ENCODE results near the gene ADCY10. TPM values are rescaled to one million over a fixed set of nuclear protein-coding genes. Genes with fewer than 3 reads are reported as not detected.
"Not testable (repeated sequence)": the region's sequence is repeated elsewhere in the genome, so short reads cannot be mapped to it uniquely, and the experiment has no call there.

ADCY10 gene
- total RNA-seq, 1 donor from 2014 or later, result 0.09 TPM

GRCh38 chr1:167808690-167809089, 105.2 kb downstream of the ADCY10 start:
- Histone ChIP-seq H3K4me3 (no peak overlapping the region), H3K27me3 (ENCODE audit: low read depth) (no peaks in the 10 kb centered on the region), H3K27ac (no peak overlapping the region), H3K4me1 (no peaks in the 10 kb centered on the region), H3K9me3 (no peaks in the 10 kb centered on the region), H3K36me3 (no peaks in the 10 kb centered on the region)
- intact Hi-C loops (cut with DNase I), result no loop called here
- ATAC-seq, result no peak
- TF ChIP-seq CTCF (IDR thresholded peaks at IDR 0.05), result no peak
- DNase-seq, result no peak

GRCh38 chr1:167808104-167808503, 105.8 kb downstream of the ADCY10 start:
- intact Hi-C loops (cut with DNase I), result no loop called here

GRCh38 chr1:167806676-167807075, 107.3 kb downstream of the ADCY10 start:
- intact Hi-C loops (cut with DNase I); ATAC-seq; H3K27ac ChIP-seq; H3K9me3 ChIP-seq; H3K4me1 ChIP-seq; H3K36me3 ChIP-seq; H3K27me3 ChIP-seq (ENCODE audit: low read depth); H3K4me3 ChIP-seq; DNase-seq: not testable (repeated sequence)

More at GRCh38 chr1:167808104-167808503, 105.8 kb downstream of the ADCY10 start:
- Histone ChIP-seq H3K27me3 (ENCODE audit: low read depth) (no peaks in the 10 kb centered on the region), H3K27ac (no peak overlapping the region), H3K36me3 (no peaks in the 10 kb centered on the region), H3K4me3 (no peak overlapping the region), H3K9me3 (no peaks in the 10 kb centered on the region), H3K4me1 (peaks cover 5% of the 10 kb centered on the region)
- no peak for TF ChIP-seq CTCF (IDR thresholded peaks at IDR 0.05)
- DNase-seq (no peak), ATAC-seq (no peak)

- intact Hi-C loops (cut with DNase I), result not testable (repeated sequence)
Observed at GRCh38 chr1:167806235-167806634, 107.7 kb downstream of the ADCY10 start.

GRCh38 chr1:167805041-167805556, 108.8 kb downstream of the ADCY10 start:
- no peak for TF ChIP-seq CTCF (IDR thresholded peaks at IDR 0.05)
- H3K36me3 ChIP-seq, result no peaks in the 10 kb centered on the region
- H3K4me1 ChIP-seq, result peaks cover 7% of the 10 kb centered on the region
- ATAC-seq, result peak in 1 of 2 donors; percentile 13
- H3K4me3 ChIP-seq, result no peak overlapping the region
- H3K27me3 ChIP-seq (ENCODE audit: low read depth), result no peaks in the 10 kb centered on the region
- intact Hi-C loops (cut with DNase I), result no loop called here
- no peak for DNase-seq
- H3K9me3 ChIP-seq, result no peaks in the 10 kb centered on the region
- H3K27ac ChIP-seq, result peak overlapping the region; percentile 53

More at GRCh38 chr1:167806235-167806634, 107.7 kb downstream of the ADCY10 start:
- ATAC-seq; H3K27ac ChIP-seq; H3K36me3 ChIP-seq; DNase-seq; H3K4me1 ChIP-seq; H3K4me3 ChIP-seq; H3K27me3 ChIP-seq (ENCODE audit: low read depth); H3K9me3 ChIP-seq: not testable (repeated sequence)

- Histone ChIP-seq H3K9me3 (no peaks in the 10 kb centered on the region), H3K4me1 (peaks cover 7% of the 10 kb centered on the region), H3K27ac (no peak overlapping the region), H3K27me3 (ENCODE audit: low read depth) (no peaks in the 10 kb centered on the region), H3K36me3 (no peaks in the 10 kb centered on the region), H3K4me3 (no peak overlapping the region)
- DNase-seq, result peak; percentile 94
- peak; percentile 97 to 98 for ATAC-seq
- peak; percentile 99 for TF ChIP-seq CTCF (IDR thresholded peaks at IDR 0.05)
- intact Hi-C loops (cut with DNase I), result no loop called here
Observed at GRCh38 chr1:167803358-167804207, 110.4 kb downstream of the ADCY10 start.
